IMR-90 (cell line): Measurements from ENCODE around the gene MID2. TPM values are rescaled to one million over a fixed set of nuclear protein-coding genes. Genes with fewer than 3 reads are reported as not detected.

Source experiments
- ATAC-seq: fragments of 200-7000 bp; cut with Tn5 transposase; 2 replicates; pipeline ENCODE4 v1.9.1; 2020; ENCODE audit warnings: low read depth, mild to moderate bottlenecking, moderate library complexity
- BruUV-seq: library from RNA; stranded (reverse); fragments of 400-500 nt; replicated peaks from 2 replicates; lab custom pipeline; 2021; lab: Mats Ljungman, UMichigan
- CTCF ChIA-PET: fragments of 300-600 bp; formaldehyde crosslinking; extraction: SDS; loops from one replicate; lab custom pipeline; 2021; ENCODE audit warnings: antibody characterized with exemption; lab: Yijun Ruan, JAX
- POLR2A ChIA-PET: fragments of 300-600 bp; sonication (Branson Sonifier 250); formaldehyde crosslinking; loops from one replicate; lab custom pipeline; 2022; ENCODE audit warnings: antibody characterized with exemption; ENCODE audit not compliant: unreplicated experiment; lab: Charles Lee
- DNase-seq: peaks from one replicate; pipeline ENCODE4 v3.0.0; 2013
- H2AFZ ChIP-seq: replicated peaks from 2 replicates; pipeline ENCODE3; 2013; ENCODE audit warnings: low read length, mild to moderate bottlenecking; ENCODE audit not compliant: poor library complexity
- H2AK5ac ChIP-seq: 2 replicates; pipeline ENCODE4 v1.6.1; 2013; ENCODE audit warnings: low read depth, low read length, inconsistent platforms
- H2AK9ac ChIP-seq: replicated peaks from 2 replicates; pipeline ENCODE3; 2013; ENCODE audit warnings: mild to moderate bottlenecking, low read depth, low read length, moderate library complexity; ENCODE audit not compliant: poor library complexity
- H2BK120ac ChIP-seq: 2 replicates; pipeline ENCODE4 v1.6.1; 2013; ENCODE audit warnings: low read depth, low read length, inconsistent platforms
- H2BK15ac ChIP-seq: 3 replicates; pipeline ENCODE4 v1.6.1; 2013; ENCODE audit warnings: low read depth, low read length, inconsistent platforms
- H2BK20ac ChIP-seq: 2 replicates; pipeline ENCODE4 v1.6.1; 2013; ENCODE audit warnings: low read depth, mild to moderate bottlenecking, inconsistent platforms, low read length, moderate library complexity
- H2BK5ac ChIP-seq: 2 replicates; pipeline ENCODE4 v1.6.1; 2013; ENCODE audit warnings: mild to moderate bottlenecking, low read depth, low read length, inconsistent platforms; ENCODE audit not compliant: poor library complexity, severe bottlenecking
- H3K14ac ChIP-seq: replicated peaks from 2 replicates; pipeline ENCODE4 v1.6.1; 2013; ENCODE audit warnings: low read depth, low read length, inconsistent platforms
- H3K18ac ChIP-seq: 2 replicates; pipeline ENCODE4 v1.6.1; 2013; ENCODE audit warnings: low read depth, low read length, control low read depth
- H3K23ac ChIP-seq: 2 replicates; pipeline ENCODE4 v1.6.1; 2013; ENCODE audit warnings: low read depth, low read length, inconsistent platforms
- H3K27ac ChIP-seq: 2 replicates; pipeline ENCODE4 v1.5.1; 2013; ENCODE audit warnings: mild to moderate bottlenecking, control low read depth, low read length; ENCODE audit not compliant: insufficient read depth
- H3K27me3 ChIP-seq: 2 replicates; pipeline ENCODE4 v1.6.1; 2013; ENCODE audit warnings: low read length; ENCODE audit not compliant: control insufficient read depth, insufficient read depth
- H3K36me3 ChIP-seq: 2 replicates; pipeline ENCODE4 v1.6.1; 2013; ENCODE audit warnings: low read length, mixed read lengths; ENCODE audit not compliant: control insufficient read depth, insufficient read depth
- H3K4ac ChIP-seq: 2 replicates; pipeline ENCODE4 v1.6.1; 2013; ENCODE audit warnings: low read depth, low read length, inconsistent platforms
- H3K4me1 ChIP-seq: 2 replicates; pipeline ENCODE4 v1.6.1; 2013; ENCODE audit warnings: low read length, mixed read lengths; ENCODE audit not compliant: control insufficient read depth, insufficient read depth
- H3K4me2 ChIP-seq: 2 replicates; pipeline ENCODE4 v1.6.1; 2013; ENCODE audit warnings: low read depth, mild to moderate bottlenecking, control low read depth, low read length, moderate library complexity
- H3K4me3 ChIP-seq: 2 replicates; pipeline ENCODE4 v1.5.1; 2013; ENCODE audit warnings: low read depth, mild to moderate bottlenecking, control low read depth, low read length, moderate library complexity; ENCODE audit not compliant: insufficient read depth
- H3K56ac ChIP-seq: 2 replicates; pipeline ENCODE4 v1.6.1; 2013; ENCODE audit warnings: low read length, inconsistent platforms; ENCODE audit not compliant: insufficient read depth; ENCODE audit errors: extremely low read depth
- H3K79me1 ChIP-seq, 2 experiments: 2 replicates each; pipeline ENCODE4 v1.6.1; 2013; ENCODE audit warnings: low read length in 2 of 2, inconsistent platforms in 1 of 2, low read depth in 1 of 2
- H3K9ac ChIP-seq: 2 replicates; pipeline ENCODE4 v1.6.1; 2013; ENCODE audit warnings: low read depth, low read length, control low read depth
- H3K9me1 ChIP-seq: 2 replicates; pipeline ENCODE4 v1.6.1; 2013; ENCODE audit warnings: low read length, inconsistent platforms; ENCODE audit not compliant: insufficient read depth
- H3K9me3 ChIP-seq: 2 replicates; pipeline ENCODE4 v1.6.1; 2013; ENCODE audit warnings: low read length; ENCODE audit not compliant: control insufficient read depth, insufficient read depth
- H4K20me1 ChIP-seq: 2 replicates; pipeline ENCODE4 v1.6.1; 2013; ENCODE audit warnings: low read length, inconsistent platforms; ENCODE audit not compliant: insufficient read depth
- H4K5ac ChIP-seq: 2 replicates; pipeline ENCODE4 v1.6.1; 2013; ENCODE audit warnings: mild to moderate bottlenecking, low read depth, low read length, control low read depth
- H4K8ac ChIP-seq, 2 experiments: 2 replicates each; pipeline ENCODE4 v1.6.1; 2013; ENCODE audit warnings: low read depth in 2 of 2, low read length in 2 of 2, control low read depth in 1 of 2, inconsistent platforms in 1 of 2
- H4K91ac ChIP-seq: 2 replicates; pipeline ENCODE4 v1.6.1; 2013; ENCODE audit warnings: low read depth, low read length, inconsistent platforms; ENCODE audit not compliant: insufficient read depth
- BHLHE40 ChIP-seq: fragments of 150-350 bp; IDR thresholded peaks from 2 replicates; pipeline ENCODE4 v1.6.1; 2016; ENCODE audit warnings: mild to moderate bottlenecking, low read depth, low read length
- CEBPB ChIP-seq: IDR thresholded peaks from 2 replicates; pipeline ENCODE4 v1.6.1; 2012; ENCODE audit warnings: low read depth, low read length, improper control_type of control experiment
- CHD1 ChIP-seq: IDR thresholded peaks from 2 replicates; pipeline ENCODE4 v1.6.1; 2012; ENCODE audit warnings: low read depth, low read length, improper control_type of control experiment
- CTCF ChIP-seq: conservative IDR thresholded peaks from 2 replicates; pipeline ENCODE4 v1.5.1; 2012; ENCODE audit warnings: mild to moderate bottlenecking, low read depth, low read length, improper control_type of control experiment
- ELK1 ChIP-seq: fragments of 150-350 bp; IDR thresholded peaks from 2 replicates; pipeline ENCODE4 v1.6.1; 2016; ENCODE audit warnings: low read depth, mild to moderate bottlenecking, low read length, moderate library complexity, borderline replicate concordance
- FOS ChIP-seq: fragments of 150-350 bp; IDR thresholded peaks from 2 replicates; pipeline ENCODE4 v1.6.1; 2016; ENCODE audit warnings: low read depth, low read length
- MAFK ChIP-seq: IDR thresholded peaks from 2 replicates; pipeline ENCODE4 v1.6.1; 2012; ENCODE audit warnings: low read depth, low read length, improper control_type of control experiment
- MAZ ChIP-seq: IDR thresholded peaks from 2 replicates; pipeline ENCODE4 v1.6.1; 2012; ENCODE audit warnings: low read depth, mild to moderate bottlenecking, low read length, improper control_type of control experiment, moderate library complexity, borderline replicate concordance
- MXI1 ChIP-seq: IDR thresholded peaks from 2 replicates; pipeline ENCODE4 v1.6.1; 2012; ENCODE audit warnings: low read depth, mild to moderate bottlenecking, low read length, moderate library complexity, borderline replicate concordance
- NFE2L2 ChIP-seq: fragments of 150-350 bp; IDR thresholded peaks from 2 replicates; pipeline ENCODE4 v1.6.1; 2016; ENCODE audit warnings: low read depth, mild to moderate bottlenecking, low read length
- POLR2A ChIP-seq: IDR thresholded peaks from 2 replicates; pipeline ENCODE4 v1.6.1; 2012; ENCODE audit warnings: mild to moderate bottlenecking, low read depth, low read length
- RAD21 ChIP-seq: IDR thresholded peaks from 2 replicates; pipeline ENCODE4 v1.6.1; 2012; ENCODE audit warnings: low read length, improper control_type of control experiment
- RCOR1 ChIP-seq: IDR thresholded peaks from 2 replicates; pipeline ENCODE4 v1.6.1; 2012; ENCODE audit warnings: mild to moderate bottlenecking, low read length, improper control_type of control experiment; ENCODE audit not compliant: insufficient replicate concordance
- RFX5 ChIP-seq: IDR thresholded peaks from 2 replicates; pipeline ENCODE4 v1.8.0; 2012; ENCODE audit warnings: low read depth, mild to moderate bottlenecking, low read length, moderate library complexity
- SMC3 ChIP-seq: fragments of 150-350 bp; IDR thresholded peaks from 2 replicates; pipeline ENCODE4 v1.6.1; 2016; ENCODE audit warnings: low read depth, mild to moderate bottlenecking, antibody characterized with exemption, low read length, moderate library complexity
- WGBS, 2 experiments: methylation state at CpG; one replicate each; pipeline versions ENCODE4 v1.1.5 to v1.1.7; 2013; ENCODE audit warnings: missing lambda C conversion rate in 2 of 2; ENCODE audit not compliant: insufficient read length in 1 of 2; ENCODE audit errors: extremely low coverage in 2 of 2; 5-methylcytosine and 5-hydroxymethylcytosine counted together
- dilution Hi-C: fragments of 300-500 bp; cut with HindIII; formaldehyde crosslinking; loops from one replicate; pipeline ENCODE4 v1.14.3; 2018; ENCODE audit warnings: low sequenced_read_pairs; ENCODE audit not compliant: unreplicated experiment
- in situ Hi-C: fragments of 300-500 bp; cut with MboI; formaldehyde crosslinking; loops from 3 replicates; pipeline ENCODE4 v1.14.3; 2019; ENCODE audit warnings: low sequenced_read_pairs, inconsistent platforms, mixed read lengths
- intact Hi-C: fragments of 100-400 bp; cut with micrococcal nuclease; formaldehyde crosslinking; loops from 2 replicates; pipeline ENCODE4 v1.10.0; 2022
- polyA plus RNA-seq, 3 experiments: library from polyadenylated mRNA; depleted of rRNA; stranded (reverse); fragments of >200 nt; gene quantifications; 2 replicates each; pipeline ENCODE4 v1.2.3, GENCODE V29; 2012; ENCODE audit warnings: low replicate concordance in 1 of 3
- total RNA-seq: library from RNA; depleted of rRNA; stranded (reverse); fragments of >200 nt; gene quantifications from 2 replicates; pipeline ENCODE4 v1.2.3, GENCODE V29; 2012
- TF ChIP-seq, protein P1 (sequence below): fragments of 150-350 bp; IDR thresholded peaks from 2 replicates; pipeline ENCODE4 v1.6.1; 2017; ENCODE audit warnings: mild to moderate bottlenecking, antibody characterized with exemption, low read length, low read depth

Gene MID2
- total and polyA plus RNA-seq, 2 of the 4 experiments (the other 2 are of a cell fraction), result 1.1 to 4.7 TPM

GRCh38 chrX:107777536-107777832 is 48.2 kb upstream of the MID2 start, which contains the start of gene NCBP2L:
Gene NCBP2L (plus strand): TSS chrX:107777733. CDS start chrX:107794221, 16,488 bp downstream.
- Histone ChIP-seq H3K4me2 (peak within 1 kb of the TSS; percentile 75), H2AK9ac (no peak within 1 kb of the TSS), H4K91ac (no peak within 1 kb of the TSS), H3K18ac (no peak within 1 kb of the TSS), H4K20me1 (no peaks in the 10 kb centered on the region), H3K36me3 (no peaks in the 10 kb centered on the region), H3K56ac (no peak within 1 kb of the TSS), H4K8ac (no peak within 1 kb of the TSS), H3K4me1 (no peaks in the 10 kb centered on the region), H2BK120ac (no peak within 1 kb of the TSS), H3K9me3 (no peaks in the 10 kb centered on the region), H4K5ac (no peak within 1 kb of the TSS), H3K23ac (no peak within 1 kb of the TSS), H3K79me1 (no peaks in the 10 kb centered on the region), H3K27ac (no peak within 1 kb of the TSS), H3K9ac (no peak within 1 kb of the TSS), H2BK5ac (no peak within 1 kb of the TSS), H2BK15ac (no peak within 1 kb of the TSS), H3K4ac (no peak within 1 kb of the TSS), H3K27me3 (peaks cover 28% of the 10 kb centered on the region), H2BK20ac (no peak within 1 kb of the TSS), H3K14ac (no peak within 1 kb of the TSS), H3K4me3 (no peak within 1 kb of the TSS), H2AK5ac (no peak within 1 kb of the TSS), H3K9me1 (no peaks in the 10 kb centered on the region), H2AFZ (peak within 1 kb of the TSS; percentile 36)
- ChIA-PET CTCF (interaction anchor here (0.7 to 1.9 kb wide), 7 partner anchors 9 to 239 kb away, joined by 3 to 8 read pairs (median 3); no protein-coding TSS in a partner anchor), POLR2A (no interaction called here)
- no peak for DNase-seq
- intact Hi-C loops (loop anchor here (1.0 to 5.0 kb wide), 7 partner anchors 59 to 885 kb away; no protein-coding TSS in a partner anchor), in situ Hi-C loops (loop anchor here (5.0 kb wide), 1 partner anchor 120 kb away; no protein-coding TSS in a partner anchor), dilution Hi-C loops (no loop called here)
- TF ChIP-seq MAFK (no peak), CHD1 (no peak), MAZ (no peak), CTCF (no peak), ELK1 (no peak), POLR2A (no peak), MXI1 (no peak), RCOR1 (no peak), RAD21 (no peak), CEBPB (no peak), RFX5 (no peak), NFE2L2 (no peak), FOS (no peak), SMC3 (no peak), BHLHE40 (no peak)
- TF ChIP-seq, protein P1, sequence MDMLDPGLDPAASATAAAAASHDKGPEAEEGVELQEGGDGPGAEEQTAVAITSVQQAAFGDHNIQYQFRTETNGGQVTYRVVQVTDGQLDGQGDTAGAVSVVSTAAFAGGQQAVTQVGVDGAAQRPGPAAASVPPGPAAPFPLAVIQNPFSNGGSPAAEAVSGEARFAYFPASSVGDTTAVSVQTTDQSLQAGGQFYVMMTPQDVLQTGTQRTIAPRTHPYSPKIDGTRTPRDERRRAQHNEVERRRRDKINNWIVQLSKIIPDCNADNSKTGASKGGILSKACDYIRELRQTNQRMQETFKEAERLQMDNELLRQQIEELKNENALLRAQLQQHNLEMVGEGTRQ, result no peak
- no peak for ATAC-seq
- WGBS, 2 experiments, result 83% methylated on average over 2 of the region's 6 CpGs; no CpG with 5 or more reads in 1 of the 2 experiments
- no TSS peak for BruUV-seq
